Cortex of kidney (tissue), 1 donor: ENCODE measurements around the gene ENAH.
"Not testable (repeated sequence)": the region's sequence is repeated elsewhere in the genome, so short reads cannot be mapped to it uniquely, and the experiment has no call there.

Experiments used
- DNase-seq: peaks from one replicate; lab custom pipeline; 2025; lab: John Stamatoyannopoulos, UW

The ENAH gene

GRCh38 chr1:225674381-225674780, 21.5 kb upstream of the ENAH start:
- DNase-seq = no peak

DNA sequence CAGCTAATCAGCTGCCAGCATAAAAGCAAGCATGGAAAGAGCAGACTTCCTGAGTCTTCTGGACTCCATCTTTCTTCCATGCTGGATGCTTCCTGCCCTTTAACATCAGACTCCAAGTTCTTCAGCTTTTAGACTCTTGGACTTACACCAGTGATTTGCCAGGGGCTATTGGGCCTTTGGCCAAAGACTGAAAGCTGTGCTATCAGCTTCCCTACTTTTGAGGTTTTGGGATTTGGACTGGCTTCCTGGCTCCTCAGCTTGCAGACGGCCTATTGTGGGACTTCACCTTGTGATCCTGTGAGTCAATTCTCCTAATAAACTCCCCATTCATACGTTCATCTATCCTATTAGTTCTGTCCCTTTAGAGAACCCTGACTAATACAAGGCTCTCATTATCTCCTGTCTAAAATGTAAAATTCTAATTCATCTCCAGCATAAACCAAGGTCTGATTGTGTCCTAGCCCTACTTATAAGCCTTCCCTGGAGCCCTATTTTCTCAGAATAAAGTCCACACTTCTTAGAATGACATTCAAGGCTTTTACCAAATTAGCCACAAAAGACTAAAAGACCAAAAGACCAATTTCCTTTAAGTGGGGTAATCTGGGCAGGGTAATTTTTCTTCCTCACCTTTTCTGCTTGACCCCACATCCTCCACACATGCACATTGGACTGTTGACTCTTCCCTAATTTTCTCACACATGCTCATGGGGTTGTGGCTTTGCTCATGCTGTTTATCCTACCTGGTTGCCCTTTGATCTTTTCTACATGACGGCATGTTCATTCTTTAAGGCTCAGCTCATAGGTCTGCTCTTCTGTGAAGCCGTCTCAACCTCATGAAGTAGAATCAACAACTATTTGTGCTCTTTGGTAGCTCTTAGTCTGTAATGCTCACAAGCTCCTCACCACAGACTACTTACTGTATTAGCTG, 18.1 kb upstream of the ENAH start:
- no peak for DNase-seq

DNA sequence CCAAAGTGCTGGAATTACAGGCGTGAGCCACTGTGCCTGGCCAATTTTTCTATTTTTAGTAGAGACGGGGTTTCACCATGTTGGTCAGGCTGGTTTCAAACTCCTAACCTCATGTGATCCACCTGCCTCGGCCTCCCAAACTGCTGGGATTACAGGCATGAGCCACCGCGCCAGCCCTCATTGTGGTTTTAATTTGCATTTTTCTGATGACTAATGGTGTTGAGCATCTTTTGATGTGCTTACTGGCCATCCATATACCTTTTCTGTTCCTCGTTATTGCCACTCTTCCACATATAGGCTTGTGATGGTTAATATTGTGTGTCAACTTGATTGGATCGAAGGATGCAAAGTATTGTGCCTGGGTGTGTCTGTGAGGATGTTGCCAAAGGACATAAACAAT, 17.4 kb upstream of the ENAH start:
- DNase-seq = no peak

GRCh38 chr1:225668222-225668621, 15.3 kb upstream of the ENAH start:
- DNase-seq = no peak

DNA sequence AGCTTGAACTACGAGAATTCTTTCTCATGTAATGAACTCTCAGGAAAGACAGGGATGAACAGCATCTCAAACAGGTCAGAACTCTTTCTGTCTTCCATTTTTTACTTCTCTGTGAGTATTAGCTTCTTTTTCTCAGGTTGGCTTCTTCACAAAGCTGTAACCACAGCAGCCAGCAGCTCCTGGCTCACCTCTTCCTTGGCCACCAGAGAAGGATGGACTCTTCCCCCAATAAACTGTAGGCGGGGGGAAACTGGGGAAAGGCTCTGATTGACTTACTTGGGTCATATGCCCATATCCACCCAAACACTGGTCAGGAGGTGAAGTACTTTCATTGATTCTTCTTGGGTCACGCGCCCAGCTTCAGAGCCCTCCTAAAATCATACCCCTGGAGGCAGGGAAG, 14.4 kb upstream of the ENAH start:
- no peak for DNase-seq

DNA sequence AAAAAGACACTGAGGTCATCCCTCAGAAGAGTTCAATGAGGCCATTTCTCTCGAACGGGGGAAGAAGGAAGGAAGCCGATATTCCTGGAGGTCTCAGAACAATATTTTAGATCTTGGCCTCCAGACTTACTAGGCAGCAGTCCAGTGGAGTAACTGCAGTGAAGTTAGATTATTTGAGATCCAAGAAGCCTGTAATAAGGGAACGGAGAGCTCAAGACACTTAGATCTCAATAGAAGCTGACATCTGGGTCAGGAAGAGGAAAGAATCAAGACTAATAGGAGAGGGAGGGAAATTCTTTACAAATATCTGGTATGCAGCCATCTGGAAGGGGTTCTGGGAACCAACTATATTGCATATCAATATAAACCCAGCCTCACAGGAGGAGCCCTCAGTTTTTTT, 13.6 kb upstream of the ENAH start:
- no peak for DNase-seq

DNA sequence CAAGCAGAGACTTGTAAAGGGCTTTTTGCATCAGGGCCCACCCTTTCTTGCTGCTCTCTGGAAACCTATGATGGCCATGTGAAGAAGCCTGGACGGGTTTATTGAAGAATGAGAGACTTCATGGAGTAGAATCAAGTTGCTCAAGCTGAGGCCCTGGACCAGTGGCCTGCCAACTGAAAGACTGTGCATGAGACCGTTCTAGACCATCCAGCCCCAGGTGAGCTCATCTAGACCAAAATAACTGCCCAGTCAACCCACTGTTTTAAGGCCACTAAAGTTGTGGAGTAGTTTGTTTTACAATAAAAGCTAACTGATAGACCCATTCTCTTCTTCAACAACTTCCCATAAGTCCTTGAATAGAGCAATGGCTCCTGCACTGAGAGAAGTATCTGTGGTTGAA, 11.8 kb upstream of the ENAH start:
- no peak for DNase-seq

GRCh38 chr1:225662155-225662554, 9.2 kb upstream of the ENAH start:
- no peak for DNase-seq

DNA sequence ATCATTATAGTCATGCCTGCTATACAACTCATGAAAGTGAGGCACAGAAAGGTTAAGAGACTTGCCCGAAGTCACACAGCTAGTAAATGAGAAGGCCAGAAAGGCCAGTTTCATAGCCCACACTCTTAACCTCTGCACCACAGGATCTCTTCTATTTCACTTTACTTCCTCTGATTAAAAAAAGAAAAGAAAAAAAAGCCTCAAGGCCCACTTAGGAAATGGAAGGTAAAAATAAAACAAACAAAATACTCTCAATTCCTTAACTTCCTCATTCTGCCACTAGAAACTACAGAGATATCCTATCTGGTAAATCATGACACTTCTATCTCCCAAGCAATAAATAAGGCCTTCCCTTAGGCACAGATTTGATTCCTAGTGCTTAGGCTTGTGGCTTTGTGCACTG, 7.6 kb upstream of the ENAH start:
- no peak for DNase-seq

DNA sequence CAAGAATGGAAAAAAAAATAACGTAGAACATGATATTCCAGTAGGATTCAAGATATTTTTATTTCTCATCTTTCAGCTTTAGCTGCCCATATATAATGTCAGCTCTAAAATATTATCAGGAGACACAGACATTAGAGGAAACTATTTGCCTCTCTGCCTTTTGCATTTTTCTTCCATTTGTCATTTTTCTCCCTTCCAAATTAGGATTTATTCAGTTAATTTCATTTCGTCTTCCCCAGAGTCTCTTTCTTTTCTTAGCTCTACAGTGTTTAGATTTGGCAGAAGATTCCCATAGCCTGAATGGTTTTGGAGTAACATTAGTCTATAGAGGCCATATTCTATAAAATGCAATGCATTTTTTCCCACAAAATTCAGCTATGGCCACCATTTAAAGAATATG, 5.1 kb upstream of the ENAH start:
- no peak for DNase-seq

DNA sequence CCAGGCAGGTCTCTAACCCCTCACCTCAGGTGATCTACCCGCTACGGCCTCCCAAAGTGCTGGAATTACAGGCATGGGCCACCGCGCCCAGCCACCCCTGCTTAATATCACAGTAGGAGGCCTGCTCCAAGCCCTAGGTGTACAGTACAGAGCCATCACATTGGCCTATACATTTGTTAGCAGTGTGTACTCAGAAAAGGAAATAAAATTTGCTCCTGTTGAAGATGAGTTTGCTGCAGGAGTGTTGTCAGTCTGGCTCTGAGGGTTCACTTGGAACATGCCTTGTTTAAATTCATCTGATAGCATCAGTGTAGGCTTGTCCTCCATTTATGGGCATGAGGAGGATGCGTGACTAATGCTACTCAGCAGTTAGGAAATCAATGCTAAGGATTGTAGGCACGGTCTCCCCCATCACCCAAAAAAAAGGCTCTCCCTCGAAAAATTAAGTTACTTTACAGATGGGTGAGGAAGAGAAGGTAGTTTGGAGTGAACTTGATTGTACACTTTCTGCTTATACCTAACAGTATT, 4.6 kb upstream of the ENAH start:
- DNase-seq = no peak

DNA sequence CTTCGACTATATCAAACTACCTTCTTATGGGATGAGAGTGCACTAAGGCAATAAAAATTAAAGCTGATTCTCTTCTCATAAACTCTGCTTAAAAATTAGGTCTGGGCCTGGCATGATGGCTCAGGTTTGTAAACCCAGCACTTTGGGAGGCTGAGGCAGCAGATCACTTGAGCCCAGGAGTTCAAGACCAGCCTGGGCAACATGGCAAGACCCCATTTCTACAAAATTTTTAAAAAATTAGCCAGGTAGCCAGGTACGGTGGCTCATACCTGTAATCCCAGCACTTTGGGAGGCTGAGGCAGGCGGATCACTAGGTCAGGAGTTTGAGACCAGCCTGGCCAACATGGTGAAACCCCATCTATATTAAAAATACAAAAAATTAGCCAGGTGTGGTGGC, 3.3 kb upstream of the ENAH start:
- DNase-seq = not testable (repeated sequence)

- DNase-seq = no peak
These were observed 2.8 kb upstream of the ENAH start for GRCh38 chr1:225655509-225656258.

GRCh38 chr1:225654688-225655508, 2.0 kb upstream of the ENAH start:
- no peak for DNase-seq

DNA sequence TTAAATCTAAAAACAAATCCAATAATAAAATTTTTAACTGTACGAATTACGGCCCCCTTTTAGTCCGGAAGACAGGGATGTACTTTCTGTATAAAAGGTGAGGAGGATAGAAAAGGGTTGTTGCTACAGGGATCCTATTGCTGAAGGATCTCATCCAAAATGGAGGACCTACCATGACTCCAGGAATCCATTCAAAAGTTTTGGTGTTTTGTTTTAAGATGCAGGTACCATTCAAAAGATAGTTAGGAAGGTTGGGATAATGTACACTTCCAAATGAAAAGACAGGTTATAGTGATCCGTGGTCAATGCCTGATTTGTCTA, 1.3 kb upstream of the ENAH start:
- no peak for DNase-seq

- DNase-seq = no peak
These were observed 747 bp upstream of the ENAH start for GRCh38 chr1:225653463-225654276.

GRCh38 chr1:225651872-225652728, 823 bp downstream of the ENAH start:
- no peak for DNase-seq

DNA sequence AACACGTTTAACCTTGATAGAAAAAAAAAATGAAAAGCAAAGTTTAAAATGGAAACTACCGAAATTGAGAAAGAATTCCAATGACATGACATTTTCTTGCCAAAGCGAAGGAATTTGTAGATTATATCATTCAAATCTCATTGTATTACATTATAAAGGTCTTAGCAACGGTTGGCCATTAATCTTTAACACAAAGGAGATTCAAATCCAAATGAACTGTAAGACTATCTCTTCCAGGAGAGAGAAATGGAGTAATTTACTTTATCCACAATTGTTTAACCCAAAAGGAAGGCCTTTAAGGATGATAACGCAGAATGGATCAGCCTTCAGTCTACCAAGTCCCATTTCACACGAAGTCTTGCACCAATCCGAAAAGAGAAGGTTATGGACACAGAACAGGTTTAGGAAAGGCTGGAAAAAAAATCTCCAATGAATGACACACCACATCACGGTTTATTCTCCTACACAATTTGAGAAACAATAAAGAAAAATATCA, 1.5 kb downstream of the ENAH start:
- DNase-seq = no peak

DNA sequence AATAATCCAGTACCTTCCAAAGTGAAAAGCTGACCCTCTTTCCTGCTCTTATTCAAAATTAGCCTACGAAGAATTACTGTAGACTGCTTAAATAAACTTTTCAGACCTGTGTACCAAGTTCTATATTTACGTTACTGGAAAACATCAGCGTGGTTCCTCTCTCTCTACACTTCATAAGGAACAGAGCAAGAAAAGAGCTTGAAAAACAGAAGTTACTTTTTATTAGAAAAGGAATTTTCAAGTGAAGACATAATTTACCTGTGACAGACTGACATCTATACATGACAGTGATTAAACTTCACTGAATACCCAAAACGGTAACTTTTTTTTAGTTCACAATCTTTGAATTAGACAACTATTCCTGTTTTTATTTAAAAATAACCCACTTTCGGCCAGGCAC, 2.7 kb downstream of the ENAH start:
- DNase-seq = no peak

- DNase-seq = no peak
These were observed 7.6 kb downstream of the ENAH start for GRCh38 chr1:225645194-225645895.
